GM23248 (cell line): ENCODE results near the gene CTBP2. TPM values are rescaled to one million over a fixed set of nuclear protein-coding genes. Genes with fewer than 3 reads are reported as not detected.

Experiments used
- DNase-seq: peaks from one replicate; pipeline ENCODE4 v3.0.0-alpha.2; 2015
- H2AFZ ChIP-seq: fragments of 200-600 bp; sonication (generic); 2 replicates; pipeline ENCODE4 v1.6.1; 2016; ENCODE audit warnings: antibody characterized with exemption
- H3F3A ChIP-seq: fragments of 200-600 bp; sonication (generic); 2 replicates; pipeline ENCODE4 v1.6.1; 2016; ENCODE audit warnings: mild to moderate bottlenecking, antibody characterized with exemption, mixed run types; ENCODE audit not compliant: insufficient read depth
- H3K27ac ChIP-seq: fragments of 200-600 bp; sonication (generic); 2 replicates; pipeline ENCODE4 v1.5.1; 2016; ENCODE audit warnings: mild to moderate bottlenecking
- H3K27me3 ChIP-seq: fragments of 200-600 bp; sonication (generic); replicated peaks from 2 replicates; pipeline ENCODE4 v1.6.1; 2016; ENCODE audit warnings: mild to moderate bottlenecking; ENCODE audit not compliant: insufficient read depth
- H3K36me3 ChIP-seq: fragments of 200-600 bp; sonication (generic); 2 replicates; pipeline ENCODE4 v1.6.1; 2016; ENCODE audit warnings: low read depth, mild to moderate bottlenecking
- H3K4me1 ChIP-seq: fragments of 200-600 bp; sonication (generic); 2 replicates; pipeline ENCODE4 v1.6.1; 2016; ENCODE audit warnings: mild to moderate bottlenecking; ENCODE audit not compliant: insufficient read depth
- H3K4me2 ChIP-seq: fragments of 200-600 bp; sonication (generic); one replicate; pipeline ENCODE4 v1.6.1; 2016; ENCODE audit warnings: mild to moderate bottlenecking; ENCODE audit not compliant: unreplicated experiment
- H3K4me3 ChIP-seq: fragments of 200-600 bp; sonication (generic); 2 replicates; pipeline ENCODE4 v1.5.1; 2016; ENCODE audit warnings: mild to moderate bottlenecking
- H3K79me2 ChIP-seq: fragments of 200-600 bp; sonication (generic); 2 replicates; pipeline ENCODE4 v1.6.1; 2016; ENCODE audit warnings: mild to moderate bottlenecking; ENCODE audit not compliant: insufficient read depth
- H3K9ac ChIP-seq: fragments of 200-600 bp; sonication (generic); 2 replicates; pipeline ENCODE4 v1.6.1; 2016; ENCODE audit warnings: mild to moderate bottlenecking
- H3K9me2 ChIP-seq: fragments of 200-600 bp; sonication (generic); 2 replicates; pipeline ENCODE4 v1.6.1; 2016; ENCODE audit warnings: mixed run types, mild to moderate bottlenecking, moderate library complexity; ENCODE audit not compliant: insufficient read depth
- H3K9me3 ChIP-seq: fragments of 200-600 bp; sonication (generic); one replicate; pipeline ENCODE4 v1.6.1; 2017; ENCODE audit warnings: low read depth
- H4K20me1 ChIP-seq: fragments of 200-600 bp; sonication (generic); 2 replicates; pipeline ENCODE4 v1.6.0; 2016; ENCODE audit not compliant: insufficient read depth
- EZH2 ChIP-seq: fragments of 200-600 bp; sonication (generic); IDR thresholded peaks from 2 replicates; pipeline ENCODE4 v1.6.1; 2018; ENCODE audit warnings: antibody characterized with exemption, mild to moderate bottlenecking; ENCODE audit not compliant: insufficient read depth, poor library complexity, severe bottlenecking
- EZH2phosphoT487 ChIP-seq: fragments of 200-600 bp; sonication (generic); IDR thresholded peaks from 2 replicates; pipeline ENCODE4 v1.6.1; 2018; ENCODE audit warnings: antibody characterized with exemption, moderate library complexity, mild to moderate bottlenecking, low read depth; ENCODE audit not compliant: insufficient read depth
- WGBS, 2 experiments: methylation state at CpG; one replicate each; pipeline ENCODE4 v1.1.6; 2015 to 2017; ENCODE audit warnings: low lambda C conversion rate in 2 of 2, low coverage in 1 of 2; ENCODE audit errors: missing lambda C conversion rate in 2 of 2; 5-methylcytosine and 5-hydroxymethylcytosine counted together
- in situ Hi-C: fragments of 300-500 bp; cut with MboI; formaldehyde crosslinking; loops from 2 replicates; pipeline ENCODE4 v1.15.0; 2020
- polyA plus RNA-seq: library from polyadenylated mRNA; unstranded; fragments of >200 nt; fragmentation: Nextera tagmentation; extraction: Ambion mirVana; gene quantifications from 2 replicates; pipeline ENCODE4 v1.2.1, GENCODE V29; 2016
- total RNA-seq: library from RNA; depleted of rRNA; stranded (reverse); fragments of >200 nt; shearing (Covaris generic); gene quantifications from 2 replicates; pipeline ENCODE4 v1.2.3, GENCODE V29; 2014

The CTBP2 gene
- total and polyA plus RNA-seq, 2 experiments from 2014 or later, result 52.0 to 65.5 TPM

GRCh38 chr10:124963866-124964720 lies 196.3 kb downstream of the CTBP2 start:
- DNase-seq, result no peak
- Histone ChIP-seq H3K27ac (no peak overlapping the region), H3K36me3 (0 out of 2 replicates have a peak, but pooled peaks cover 11% of the 10 kb centered on the region), H3K4me3 (no peak overlapping the region), H3K4me1 (peaks cover 15% of the 10 kb centered on the region), H4K20me1 (peaks cover 6% of the 10 kb centered on the region; the same call in 1 of the 2 replicates), H3K4me2 (no peak overlapping the region), H3K9me2 (no peaks in the 10 kb centered on the region), H3K79me2 (peaks cover 100% of the 10 kb centered on the region), H3F3A (0 out of 2 replicates have a peak, but pooled peaks cover 4% of the 10 kb centered on the region), H3K27me3 (no peaks in the 10 kb centered on the region), H3K9me3 (no peaks in the 10 kb centered on the region), H3K9ac (no peak overlapping the region), H2AFZ (no peak overlapping the region)
- WGBS, 2 experiments, result 91 to 94% methylated on average over 7 of the region's 7 CpGs
- no peak for TF ChIP-seq EZH2
- no peak for TF ChIP-seq EZH2phosphoT487
- in situ Hi-C loops, result no loop called here

GRCh38 chr10:124962421-124962820 lies 197.9 kb downstream of the CTBP2 start:
- 74 to 81% methylated on average over 3 of the region's 3 CpGs for WGBS, 2 experiments
- in situ Hi-C loops, result no loop called here
- Histone ChIP-seq H3K9ac (no peak overlapping the region), H3K9me2 (no peaks in the 10 kb centered on the region), H3K27ac (no peak overlapping the region), H3K4me1 (peaks cover 15% of the 10 kb centered on the region), H3K36me3 (0 out of 2 replicates have a peak, but pooled peaks cover 11% of the 10 kb centered on the region), H3K4me3 (no peak overlapping the region), H3K9me3 (no peaks in the 10 kb centered on the region), H3K79me2 (peaks cover 100% of the 10 kb centered on the region), H2AFZ (no peak overlapping the region), H3K4me2 (no peak overlapping the region), H4K20me1 (peaks cover 19% of the 10 kb centered on the region), H3K27me3 (no peaks in the 10 kb centered on the region), H3F3A (0 out of 2 replicates have a peak, but pooled peaks cover 4% of the 10 kb centered on the region)
- TF ChIP-seq EZH2, result no peak
- TF ChIP-seq EZH2phosphoT487, result no peak
- no peak for DNase-seq

GRCh38 chr10:124961248-124961570 lies 199.2 kb downstream of the CTBP2 start:
- no peaks in the 10 kb centered on the region for H3K27me3 ChIP-seq
- no peak overlapping the region for H3K4me3 ChIP-seq
- no peak overlapping the region for H3K9ac ChIP-seq
- DNase-seq, result peak; percentile 42
- TF ChIP-seq EZH2 (no peak), EZH2phosphoT487 (no peak)
- H3K4me2 ChIP-seq, result peak overlapping the region; percentile 8
- peaks cover 100% of the 10 kb centered on the region for H3K79me2 ChIP-seq
- H3K36me3 ChIP-seq, result 0 out of 2 replicates have a peak, but pooled peaks cover 1% of the 10 kb centered on the region
- H3F3A ChIP-seq, result 0 out of 2 replicates have a peak, but pooled peaks cover 4% of the 10 kb centered on the region
- WGBS, 2 experiments, result 37 to 42% methylated on average over 4 of the region's 4 CpGs
- H3K4me1 ChIP-seq, result peaks cover 21% of the 10 kb centered on the region
- H3K27ac ChIP-seq, result peak overlapping the region; percentile 14; the same call in 1 of the 2 replicates
- H4K20me1 ChIP-seq, result peaks cover 29% of the 10 kb centered on the region
- no peaks in the 10 kb centered on the region for H3K9me2 ChIP-seq
- H3K9me3 ChIP-seq, result no peaks in the 10 kb centered on the region
- in situ Hi-C loops, result no loop called here
- H2AFZ ChIP-seq, result no peak overlapping the region

- Histone ChIP-seq H3K79me2 (peaks cover 100% of the 10 kb centered on the region), H3F3A (0 out of 2 replicates have a peak, but pooled peaks cover 4% of the 10 kb centered on the region), H3K4me2 (no peak overlapping the region), H3K9me3 (no peaks in the 10 kb centered on the region), H3K27ac (no peak overlapping the region), H3K9ac (no peak overlapping the region), H3K36me3 (no peaks in the 10 kb centered on the region), H3K4me3 (no peak overlapping the region), H3K27me3 (no peaks in the 10 kb centered on the region), H3K4me1 (peaks cover 32% of the 10 kb centered on the region), H3K9me2 (no peaks in the 10 kb centered on the region), H4K20me1 (peaks cover 34% of the 10 kb centered on the region), H2AFZ (no peak overlapping the region)
- in situ Hi-C loops, result no loop called here
- 97 to 100% methylated on average over 3 of the region's 3 CpGs for WGBS, 2 experiments
- no peak for DNase-seq
- no peak for TF ChIP-seq EZH2phosphoT487
- TF ChIP-seq EZH2, result no peak
Observed at GRCh38 chr10:124959564-124959963, 200.8 kb downstream of the CTBP2 start.
